GM21447 (cell line): Measurements from ENCODE around the gene DDX31.

Experiments used
- ATAC-seq: cut with Tn5 transposase; IDR thresholded peaks from one replicate; pipeline ENCODE4 v1.9.1; 2021; ENCODE audit not compliant: unreplicated experiment

The DDX31 gene

DNA sequence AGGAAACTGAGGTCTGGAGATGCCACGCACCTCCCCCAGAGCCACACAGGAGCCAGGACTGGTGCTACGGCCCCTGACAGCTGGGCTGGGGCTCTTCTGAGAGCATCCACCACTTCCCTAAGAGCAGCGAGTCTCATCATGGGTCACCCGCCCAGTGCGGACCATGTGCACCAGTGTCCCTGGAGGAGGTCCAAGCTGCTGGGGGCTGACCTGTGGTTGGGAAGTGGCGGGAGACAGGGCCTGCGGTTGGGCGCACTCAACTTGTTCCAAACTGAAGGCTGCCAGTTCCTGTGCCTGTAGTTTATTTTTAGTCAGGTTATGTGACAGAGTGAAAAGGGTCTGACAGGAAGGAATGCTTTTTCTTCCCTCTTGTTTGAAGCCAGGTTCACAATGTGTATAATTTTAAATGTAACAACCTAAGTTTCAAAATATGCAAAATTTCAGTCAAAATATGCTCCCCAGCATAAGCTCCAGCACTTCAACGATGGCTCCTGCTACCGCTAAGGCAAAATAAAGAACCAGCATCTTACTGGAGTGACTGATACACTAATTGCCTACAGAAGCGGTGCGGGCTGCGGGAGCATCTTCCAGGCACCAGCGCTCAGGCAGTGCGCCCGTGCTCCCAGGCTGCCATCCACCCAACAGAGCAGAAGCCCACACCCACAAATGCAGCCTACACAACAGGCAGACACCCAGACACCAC, 72.6 kb downstream of the DDX31 start:
- ATAC-seq: no peak

DNA sequence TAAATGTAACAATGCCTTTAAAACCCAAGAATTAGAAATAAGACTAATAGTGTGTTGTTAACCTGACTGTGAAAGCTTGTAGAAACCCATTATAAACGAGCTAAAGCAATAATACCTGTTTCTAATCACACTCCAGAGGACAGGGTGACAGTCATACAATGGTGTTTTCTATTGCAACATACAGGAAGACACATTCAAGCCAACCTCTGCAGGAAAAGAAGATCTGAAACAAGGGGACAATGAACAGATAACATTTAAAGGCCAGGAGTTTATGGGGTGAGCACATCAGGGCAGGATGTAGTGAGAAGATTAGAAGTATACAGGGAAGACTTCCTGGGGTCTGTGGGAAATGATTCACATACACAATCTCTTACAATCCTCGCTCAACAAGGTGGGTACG, 73.6 kb downstream of the DDX31 start:
- no peak for ATAC-seq

DNA sequence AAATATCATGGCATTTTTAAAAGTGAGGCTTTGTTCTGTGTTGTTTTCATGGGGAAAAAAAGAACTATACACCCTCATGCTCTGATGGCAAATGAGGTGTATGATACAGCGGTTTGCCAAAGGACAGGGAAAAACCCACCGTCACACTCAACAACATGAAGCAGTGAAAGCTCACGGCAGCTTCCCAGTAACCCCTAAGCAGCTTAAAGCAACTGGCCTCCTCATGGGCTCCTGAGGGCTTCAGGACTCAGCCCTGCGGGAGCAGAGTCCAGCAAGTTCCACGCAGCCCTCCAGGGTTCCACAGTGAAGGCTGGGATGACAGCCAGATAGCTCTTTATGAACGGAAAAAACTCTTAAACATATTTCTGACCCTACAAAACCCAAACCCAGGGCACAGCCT, 74.5 kb downstream of the DDX31 start:
- ATAC-seq: no peak

GRCh38 chr9:132594412-132594811, 75.4 kb downstream of the DDX31 start:
- ATAC-seq: no peak

DNA sequence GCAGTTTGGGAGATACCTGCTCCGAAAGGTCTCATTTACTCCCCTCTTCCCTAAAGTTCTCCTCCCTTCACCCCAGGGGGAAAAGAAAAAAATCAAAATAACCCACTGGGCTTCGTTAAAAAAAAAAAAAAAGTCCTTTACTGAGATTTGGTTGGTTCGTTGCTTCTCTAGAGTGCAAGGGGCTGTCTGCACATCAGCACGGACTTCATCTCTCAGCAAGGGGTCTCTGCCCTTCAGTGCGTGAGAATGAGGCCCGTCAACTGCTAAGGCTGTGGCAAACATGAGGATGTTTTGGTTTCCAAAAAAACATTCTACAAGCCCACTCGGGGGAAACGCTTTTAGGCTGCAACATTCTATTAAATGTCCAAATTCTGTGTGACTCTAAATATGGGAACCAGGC, 77.3 kb downstream of the DDX31 start:
- no peak for ATAC-seq

DNA sequence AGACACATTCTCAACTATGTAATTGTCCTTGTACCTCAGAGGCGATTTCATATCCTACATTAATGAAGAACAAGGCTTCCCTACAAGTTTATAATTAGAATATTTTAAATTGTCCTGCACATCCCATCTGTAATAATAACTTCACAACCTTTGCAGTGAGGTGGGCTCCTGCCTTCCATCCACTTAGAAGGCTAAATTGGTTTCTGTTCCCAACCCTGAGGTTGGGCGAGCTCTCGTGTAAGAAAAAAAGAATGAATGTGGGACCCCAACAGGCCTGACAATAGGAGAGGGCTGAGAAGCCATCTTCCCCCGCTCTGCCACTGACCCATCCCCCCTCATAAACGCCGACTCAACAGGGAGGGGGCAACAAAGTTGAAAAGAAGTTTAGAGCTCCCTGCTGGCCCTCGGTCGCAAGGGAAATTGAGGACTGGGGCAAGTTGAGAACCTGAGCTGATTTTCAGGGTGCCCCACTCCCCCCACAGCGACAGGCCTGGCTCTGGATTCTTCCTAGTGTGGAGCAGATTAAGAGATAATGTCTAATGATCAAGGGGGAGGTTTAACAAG, 78.0 kb downstream of the DDX31 start:
- ATAC-seq: no peak

- ATAC-seq: no peak
Measured at GRCh38 chr9:132591244-132591643, 78.5 kb downstream of the DDX31 start.

- ATAC-seq: no peak
Measured at GRCh38 chr9:132590318-132591182, 79.2 kb downstream of the DDX31 start.

DNA sequence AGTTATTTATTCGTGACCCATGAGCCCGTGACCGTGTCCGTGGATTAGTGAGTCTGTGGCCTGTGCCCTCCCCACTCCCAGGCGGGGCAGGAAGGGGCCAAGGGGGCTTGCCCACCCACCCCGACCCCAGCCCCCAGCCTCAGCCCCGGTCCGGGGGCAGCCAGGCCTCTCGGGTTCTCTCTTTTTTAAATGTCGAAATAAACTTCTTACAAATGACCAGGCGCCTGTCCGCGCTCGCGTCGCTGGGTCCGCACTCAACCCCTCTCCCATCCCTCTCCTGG, 79.8 kb downstream of the DDX31 start:
- ATAC-seq: no peak

- ATAC-seq: no peak
Measured at GRCh38 chr9:132589148-132590036, 80.4 kb downstream of the DDX31 start.

- no peak for ATAC-seq
Measured at GRCh38 chr9:132588501-132589147, 81.2 kb downstream of the DDX31 start.

DNA sequence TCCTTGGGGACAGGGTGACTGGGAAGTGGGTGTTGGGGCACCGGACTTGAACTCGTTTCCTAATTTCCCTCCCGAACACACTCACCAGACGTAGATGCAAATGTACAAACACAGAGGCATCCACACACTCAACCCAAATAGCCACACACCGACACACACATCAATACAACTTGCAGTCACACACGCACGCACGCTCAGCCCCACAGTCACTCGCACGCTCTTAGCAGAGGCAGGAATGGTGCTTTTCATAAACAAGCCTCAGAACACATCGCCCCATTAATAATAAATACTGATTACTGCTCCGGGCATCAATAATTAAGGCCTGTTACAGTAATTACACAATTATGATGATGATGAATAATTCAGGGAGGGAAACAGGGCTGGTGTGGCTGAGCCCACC, 81.7 kb downstream of the DDX31 start:
- ATAC-seq: no peak

GRCh38 chr9:132587592-132587955, 82.2 kb downstream of the DDX31 start:
- no peak for ATAC-seq

DNA sequence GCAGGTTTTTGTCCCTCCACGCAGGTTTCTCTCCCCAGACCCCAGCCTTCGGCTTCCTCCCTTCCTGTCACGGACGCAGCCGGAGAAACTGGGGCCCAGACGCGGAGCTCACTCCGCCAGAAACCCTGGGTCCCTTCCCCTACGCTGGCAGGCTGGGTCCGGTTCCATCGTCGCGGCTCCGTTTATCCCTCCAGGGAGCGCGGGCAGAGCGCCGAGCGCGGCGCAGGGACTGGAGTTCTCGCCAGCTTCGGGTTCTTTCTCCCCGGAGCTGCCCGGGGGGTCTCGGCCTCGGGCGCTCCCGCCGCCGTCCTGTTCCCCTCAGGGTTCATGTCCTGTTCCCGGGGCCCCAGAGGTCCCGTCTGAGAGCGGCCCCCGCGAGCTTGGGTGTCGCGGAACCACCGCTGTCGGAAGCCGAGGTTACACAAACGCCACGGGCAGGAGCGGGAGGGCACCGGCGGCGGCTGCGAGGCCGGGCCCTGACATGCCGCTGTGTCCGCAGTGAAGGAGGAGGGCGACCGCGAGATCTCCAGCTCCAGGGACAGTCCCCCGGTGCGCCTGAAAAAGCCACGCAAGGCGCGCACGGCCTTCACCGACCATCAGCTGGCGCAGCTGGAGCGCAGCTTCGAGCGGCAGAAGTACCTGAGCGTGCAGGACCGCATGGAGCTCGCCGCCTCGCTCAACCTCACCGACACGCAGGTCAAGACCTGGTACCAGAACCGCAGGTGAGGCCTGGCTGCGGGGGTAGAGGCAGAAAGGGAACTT, 82.8 kb downstream of the DDX31 start:
- ATAC-seq: no peak

DNA sequence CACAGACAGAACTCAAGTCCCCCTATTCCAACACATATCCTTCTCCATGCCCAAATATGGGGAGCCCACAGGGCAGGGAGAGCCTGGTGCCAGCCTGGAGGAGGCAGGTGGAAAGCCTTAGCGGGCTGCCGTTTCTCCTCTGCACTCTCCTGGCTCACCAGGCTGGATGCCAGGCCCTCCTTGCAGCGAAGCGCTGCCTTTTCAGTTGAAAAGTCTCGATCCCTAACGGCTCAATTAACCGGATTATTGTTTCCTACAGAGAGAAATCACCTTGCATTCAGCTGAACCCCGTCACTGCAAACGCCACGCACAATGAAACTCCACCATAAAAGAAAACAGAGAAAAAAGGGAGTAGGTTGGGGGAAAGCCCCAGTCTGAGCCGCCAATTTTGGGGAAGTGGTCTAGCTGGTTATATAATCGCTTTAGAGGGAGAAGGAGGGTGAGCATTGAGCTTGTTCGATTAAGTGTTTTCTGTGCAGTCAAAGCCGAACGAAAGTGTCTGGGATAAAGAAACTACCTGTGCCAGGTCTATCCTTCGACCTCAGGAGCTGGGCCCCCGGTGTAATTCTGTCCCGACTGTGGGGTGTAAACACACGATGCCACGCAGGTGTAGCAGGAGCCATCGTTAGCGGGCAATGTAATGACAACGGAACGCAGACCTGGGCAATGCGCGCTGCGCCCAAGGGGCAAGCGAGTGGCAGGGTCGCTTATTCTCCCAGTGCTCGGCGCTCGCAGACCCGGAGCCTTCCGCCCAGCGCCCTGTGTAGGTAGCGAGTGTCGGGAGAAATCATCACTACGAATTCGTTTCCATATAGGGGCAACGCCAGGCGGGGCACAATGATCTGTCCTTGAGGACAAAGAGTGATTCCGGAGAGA, 83.6 kb downstream of the DDX31 start:
- ATAC-seq: no peak

DNA sequence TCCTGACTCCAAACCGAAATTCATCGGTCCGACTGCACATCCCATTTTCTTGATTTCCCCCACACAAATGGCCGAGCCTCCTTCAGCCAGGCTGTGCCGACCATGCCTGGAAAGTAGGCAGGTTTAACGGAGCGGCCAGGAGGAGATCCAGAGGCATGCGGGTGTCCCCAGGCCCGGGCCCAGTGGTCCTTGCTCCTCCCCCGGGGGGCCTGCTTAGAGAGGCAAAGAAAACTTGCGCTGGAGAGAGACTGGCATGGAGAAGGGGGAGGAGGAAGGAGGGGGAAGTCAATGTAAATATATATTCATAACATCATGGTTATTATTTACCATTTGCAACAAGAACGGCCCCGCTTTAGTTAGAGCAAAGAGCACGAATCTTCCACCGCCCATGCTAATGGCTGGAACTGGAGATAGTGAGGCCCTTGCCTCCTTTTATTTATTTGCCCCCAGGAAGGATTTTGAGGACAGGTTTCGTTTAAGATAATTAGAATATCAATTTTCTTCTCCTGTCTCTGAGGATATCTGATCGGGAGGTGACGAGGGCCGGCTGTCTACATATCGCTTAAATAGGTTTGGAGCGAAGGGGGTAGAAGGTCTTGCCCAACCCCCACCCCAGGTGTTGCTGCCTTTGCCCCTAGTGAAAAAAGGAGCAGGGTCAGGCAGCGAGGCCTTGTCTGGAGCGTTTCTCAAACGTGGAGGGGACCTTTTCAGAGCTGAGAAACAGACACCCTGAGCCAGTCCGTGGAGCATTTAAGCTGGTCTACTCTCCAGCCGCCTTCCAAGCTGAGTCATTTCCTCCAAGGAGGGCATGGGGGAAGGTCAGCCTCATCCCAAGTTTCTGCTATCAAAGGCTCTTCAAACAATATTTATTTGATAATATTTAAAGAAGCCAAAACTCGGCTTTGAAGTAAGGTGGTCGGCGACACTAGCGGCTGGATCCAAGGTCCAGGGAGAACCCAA, 84.9 kb downstream of the DDX31 start:
- no peak for ATAC-seq

DNA sequence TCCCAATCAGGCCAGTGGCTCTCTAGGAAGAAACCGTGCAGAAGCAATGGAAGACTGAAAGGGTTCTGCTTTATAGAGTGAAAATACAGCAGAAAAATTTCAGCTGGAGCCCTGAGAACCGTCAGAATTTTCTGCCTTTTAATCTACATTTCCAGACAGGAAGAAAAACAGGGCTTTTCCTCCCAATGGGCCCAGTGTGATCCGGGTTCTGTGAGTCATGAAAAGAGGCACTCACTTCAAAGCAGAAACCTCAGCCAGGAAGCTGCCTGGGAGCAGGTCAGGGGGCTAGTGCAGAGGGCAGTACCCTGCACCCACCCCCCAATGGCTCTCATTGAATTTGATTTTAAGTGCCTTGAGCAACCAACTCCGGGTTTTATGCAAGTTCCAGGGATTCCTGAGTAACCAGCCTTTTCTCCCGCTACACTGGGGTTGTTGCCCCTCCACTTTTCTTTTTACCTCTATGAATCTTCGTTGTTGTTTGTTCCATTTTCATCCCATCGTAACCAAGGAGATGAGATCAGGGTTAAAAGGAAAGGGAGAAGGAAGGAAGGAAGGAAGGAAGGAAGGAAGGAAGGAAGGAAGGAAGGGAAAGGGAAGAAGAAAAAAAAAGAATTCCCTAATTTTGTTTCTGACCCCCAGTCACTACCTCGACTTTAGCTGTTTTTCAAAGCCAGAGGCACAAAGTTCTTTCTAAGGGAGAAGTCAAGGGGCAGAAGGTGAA, 86.0 kb downstream of the DDX31 start:
- no peak for ATAC-seq
